SHP77 treated with DMSO at 0.1 percent for 48 hours (cell line): ENCODE measurements around the gene OR56A1.
"Not testable (repeated sequence)": the region's sequence is repeated elsewhere in the genome, so short reads cannot be mapped to it uniquely, and the experiment has no call there.

Experiments used
- DNase-seq: peaks from one replicate; lab custom pipeline; 2025; lab: John Stamatoyannopoulos, UW

OR56A1 gene

GRCh38 chr11:6030708-6031405 is at the start of gene OR56A1:
Gene OR56A1 (minus strand): TSS chr11:6030758. CDS start chr11:6027692, 3,066 bp downstream.
- DNase-seq = no peak

GRCh38 chr11:6079463-6079862 is 48.9 kb upstream of the OR56A1 start:
- no peak for DNase-seq

- no peak for DNase-seq
Observed at GRCh38 chr11:6077723-6078122, 47.2 kb upstream of the OR56A1 start.

- DNase-seq = not testable (repeated sequence)
Observed at GRCh38 chr11:6076443-6076842, 45.9 kb upstream of the OR56A1 start.

- no peak for DNase-seq
Observed at GRCh38 chr11:6067502-6067901, 36.9 kb upstream of the OR56A1 start.

- no peak for DNase-seq
Observed at GRCh38 chr11:6062691-6063358, 32.3 kb upstream of the OR56A1 start.

- no peak for DNase-seq
Observed at GRCh38 chr11:6061475-6061874, 30.9 kb upstream of the OR56A1 start.

GRCh38 chr11:6057452-6057851 is 26.9 kb upstream of the OR56A1 start:
- no peak for DNase-seq

- no peak for DNase-seq
Observed at GRCh38 chr11:6055569-6055968, 25.0 kb upstream of the OR56A1 start.

- no peak for DNase-seq
Observed at GRCh38 chr11:6052374-6052773, 21.8 kb upstream of the OR56A1 start.

- DNase-seq = no peak
Observed at GRCh38 chr11:6040874-6041273, 10.3 kb upstream of the OR56A1 start.

- DNase-seq = no peak
Observed at GRCh38 chr11:6027501-6027900, 3.1 kb downstream of the OR56A1 start.

GRCh38 chr11:6025056-6025455 is 5.5 kb downstream of the OR56A1 start:
- no peak for DNase-seq

- DNase-seq = no peak
Observed at GRCh38 chr11:6022956-6023355, 7.6 kb downstream of the OR56A1 start.

- no peak for DNase-seq
Observed at GRCh38 chr11:6013042-6013441, 17.5 kb downstream of the OR56A1 start.

GRCh38 chr11:6012035-6012668 is 18.4 kb downstream of the OR56A1 start:
- no peak for DNase-seq

- no peak for DNase-seq
Observed at GRCh38 chr11:6006846-6007245, 23.7 kb downstream of the OR56A1 start, which contains the start of gene OR56A4. Gene OR56A4 (minus strand): TSS chr11:6006946. CDS start chr11:6002992, 3,954 bp downstream.

- DNase-seq = no peak
Observed at GRCh38 chr11:6006395-6006794, 24.2 kb downstream of the OR56A1 start.

- no peak for DNase-seq
Observed at GRCh38 chr11:6002202-6002699, 28.3 kb downstream of the OR56A1 start.

GRCh38 chr11:5994791-5995190 is 35.8 kb downstream of the OR56A1 start:
- no peak for DNase-seq

- DNase-seq = no peak
Observed at GRCh38 chr11:5992604-5993251, 37.8 kb downstream of the OR56A1 start.

GRCh38 chr11:5992150-5992549 is 38.4 kb downstream of the OR56A1 start:
- no peak for DNase-seq
